T-helper 1 cell (primary cell): ENCODE measurements around the gene MAP3K1.
A peak's percentile ranks its signal among the peaks of the same experiment; 100 is the strongest.
"Not testable (repeated sequence)": the region's sequence is repeated elsewhere in the genome, so short reads cannot be mapped to it uniquely, and the experiment has no call there.

Experiments used
- DNase-seq, 5 donors: peaks; one replicate each; pipeline ENCODE4 v3.0.0-alpha.2; 2012 to 2020

Gene MAP3K1

GRCh38 chr5:56816546-56817081 lies 1.3 kb downstream of the MAP3K1 start:
- DNase-seq = peak; percentile 38 to 81 (median 50)

- DNase-seq = no peak
Observed at GRCh38 chr5:56817263-56818014, 2.1 kb downstream of the MAP3K1 start.

- no peak for DNase-seq
Observed at GRCh38 chr5:56818450-56819037, 3.2 kb downstream of the MAP3K1 start.

- DNase-seq = no peak
Observed at GRCh38 chr5:56819060-56819881, 3.9 kb downstream of the MAP3K1 start.

- not testable (repeated sequence) for DNase-seq
Observed at GRCh38 chr5:56821868-56822267, 6.5 kb downstream of the MAP3K1 start.

GRCh38 chr5:56822981-56823380 lies 7.6 kb downstream of the MAP3K1 start:
- no peak for DNase-seq

- DNase-seq = no peak
Observed at GRCh38 chr5:56824019-56824418, 8.7 kb downstream of the MAP3K1 start.

GRCh38 chr5:56825222-56825824 lies 10.0 kb downstream of the MAP3K1 start:
- DNase-seq = no peak

- DNase-seq = no peak
Observed at GRCh38 chr5:56827049-56827448, 11.7 kb downstream of the MAP3K1 start.

GRCh38 chr5:56827924-56828323 lies 12.6 kb downstream of the MAP3K1 start:
- no peak for DNase-seq

GRCh38 chr5:56829137-56829908 lies 14.0 kb downstream of the MAP3K1 start:
- peak; percentile 39 to 72 (median 51) for DNase-seq

- no peak for DNase-seq
Observed at GRCh38 chr5:56831773-56832172, 16.4 kb downstream of the MAP3K1 start.

- DNase-seq = no peak
Observed at GRCh38 chr5:56833325-56833724, 18.0 kb downstream of the MAP3K1 start.

- DNase-seq = no peak
Observed at GRCh38 chr5:56837381-56837780, 22.0 kb downstream of the MAP3K1 start.

- no peak for DNase-seq
Observed at GRCh38 chr5:56837956-56838355, 22.6 kb downstream of the MAP3K1 start.

- peak in 1 of 5 donors; percentile 60 for DNase-seq
Observed at GRCh38 chr5:56838409-56839039, 23.2 kb downstream of the MAP3K1 start.

GRCh38 chr5:56839062-56839461 lies 23.7 kb downstream of the MAP3K1 start:
- DNase-seq = no peak

GRCh38 chr5:56840597-56840996 lies 25.2 kb downstream of the MAP3K1 start:
- DNase-seq = no peak

GRCh38 chr5:56845277-56845676 lies 29.9 kb downstream of the MAP3K1 start:
- DNase-seq = no peak

GRCh38 chr5:56845904-56846480 lies 30.6 kb downstream of the MAP3K1 start:
- DNase-seq = no peak

GRCh38 chr5:56848206-56848605 lies 32.9 kb downstream of the MAP3K1 start:
- DNase-seq = no peak
